Heart left ventricle (tissue), 13 donors: Measurements from ENCODE around the gene TTC27.

Experiments
- POLR2A ChIP-seq, 2 donors: fragments of 450-650 bp; IDR thresholded peaks; one replicate each; pipeline ENCODE4 v1.6.1; 2017; ENCODE audit warnings: antibody characterized with exemption in 2 of 2, mild to moderate bottlenecking in 2 of 2, moderate library complexity in 2 of 2
- TF ChIP-seq, protein P1 (sequence below), 12 donors: fragments of 200-600 bp; sonication (generic) in 4 of 12; IDR thresholded peaks; one replicate each; pipeline versions ENCODE4 v1.5.0 to v1.8.0; 2018 to 2022; ENCODE audit warnings: antibody characterized with exemption in 12 of 12, mild to moderate bottlenecking in 5 of 12
- donor health status: ischemic (EF 13 %, LVEDD 7.1; RV severe dilation, severe dysfunction).
- donor health status: DM: no; HTN: yes; CAD: no.
- donor health status: DM: no; HTN: no; CAD: no.
- donor health status: ischemic (EF 25% LVEDD 6.9; RV normal size, moderate dysfunction).
- donor health status: ischemic (EF 25% LVEDD 5.7; RV mildly dilated, moderate dysfunction).
- donor health status: ischemic (EF 35%, LVEDD 5.7; RV mildly dilated, moderate dysfunction).
- donor health status: nonischemic (EF 11% LVEDD 7.7; RV severe dilation, severe dysfunction).
- donor health status: DM: yes; HTN: yes; CAD: no.
- donor health status: PGD.
- donor health status: ischemic (EF 29% LVEDD 5.4; RV normal size, mild dysfunction).
- donor health status: nonischemic (EF 23%, LVEDD 6.1; RV moderate dilation, normal function).

DNA sequence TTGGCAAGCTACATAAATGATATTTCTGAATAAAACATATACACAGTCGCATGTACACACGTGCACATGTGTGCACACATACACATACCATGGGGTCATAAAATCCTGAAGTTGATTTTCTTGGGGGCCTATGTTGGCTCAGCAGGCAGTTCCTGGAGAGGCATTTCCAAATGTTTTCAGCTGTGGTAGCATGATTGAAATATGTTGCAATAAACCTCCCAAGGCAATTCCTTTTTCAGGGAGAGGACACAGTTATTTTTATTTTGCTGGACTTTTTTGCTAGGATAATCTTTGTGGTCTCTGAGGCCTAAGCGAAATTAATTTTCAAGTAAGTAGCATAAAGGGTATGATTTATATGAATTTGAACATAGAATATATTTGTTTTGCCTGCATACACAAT is 192.2 kb downstream of the TTC27 start:
- TF ChIP-seq, protein P1, sequence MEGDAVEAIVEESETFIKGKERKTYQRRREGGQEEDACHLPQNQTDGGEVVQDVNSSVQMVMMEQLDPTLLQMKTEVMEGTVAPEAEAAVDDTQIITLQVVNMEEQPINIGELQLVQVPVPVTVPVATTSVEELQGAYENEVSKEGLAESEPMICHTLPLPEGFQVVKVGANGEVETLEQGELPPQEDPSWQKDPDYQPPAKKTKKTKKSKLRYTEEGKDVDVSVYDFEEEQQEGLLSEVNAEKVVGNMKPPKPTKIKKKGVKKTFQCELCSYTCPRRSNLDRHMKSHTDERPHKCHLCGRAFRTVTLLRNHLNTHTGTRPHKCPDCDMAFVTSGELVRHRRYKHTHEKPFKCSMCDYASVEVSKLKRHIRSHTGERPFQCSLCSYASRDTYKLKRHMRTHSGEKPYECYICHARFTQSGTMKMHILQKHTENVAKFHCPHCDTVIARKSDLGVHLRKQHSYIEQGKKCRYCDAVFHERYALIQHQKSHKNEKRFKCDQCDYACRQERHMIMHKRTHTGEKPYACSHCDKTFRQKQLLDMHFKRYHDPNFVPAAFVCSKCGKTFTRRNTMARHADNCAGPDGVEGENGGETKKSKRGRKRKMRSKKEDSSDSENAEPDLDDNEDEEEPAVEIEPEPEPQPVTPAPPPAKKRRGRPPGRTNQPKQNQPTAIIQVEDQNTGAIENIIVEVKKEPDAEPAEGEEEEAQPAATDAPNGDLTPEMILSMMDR (IDR thresholded peaks at IDR 0.05) = no peak
- TF ChIP-seq POLR2A (IDR thresholded peaks at IDR 0.05) = no peak
